HG03066 (cell line): ENCODE results near the gene FHOD3.
"Not testable (repeated sequence)": the region's sequence is repeated elsewhere in the genome, so short reads cannot be mapped to it uniquely, and the experiment has no call there.

ENCODE experiments used
- ATAC-seq: cut with Tn5 transposase; IDR thresholded peaks from one replicate; pipeline ENCODE4 v1.9.1; 2021; ENCODE audit warnings: low read depth; ENCODE audit not compliant: unreplicated experiment

The FHOD3 gene

DNA sequence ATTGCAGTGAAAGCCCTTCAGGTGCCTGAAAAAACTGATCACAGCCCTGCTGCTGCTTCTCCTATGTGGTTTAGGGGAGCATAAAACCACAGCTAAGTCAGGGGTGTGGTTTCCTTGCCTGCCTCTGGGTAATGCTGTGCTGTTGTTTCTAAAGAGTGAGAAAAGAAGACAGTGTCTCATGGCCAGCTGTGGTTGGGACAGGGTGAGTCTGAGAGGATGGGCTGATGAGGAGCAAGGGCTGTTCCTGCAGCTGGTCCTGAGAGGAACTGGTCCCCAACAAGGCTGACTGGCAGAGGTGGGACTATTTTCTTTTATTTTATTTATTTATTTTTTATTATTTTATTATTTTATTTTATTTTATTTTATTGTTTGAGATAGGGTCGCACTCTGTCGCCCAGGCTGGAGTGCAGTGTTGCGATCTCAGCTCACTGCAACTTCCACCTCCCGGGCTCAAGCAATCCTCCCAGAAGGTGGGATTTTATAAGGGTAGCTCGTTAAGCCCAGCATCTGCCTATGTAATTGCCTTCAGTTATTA, 236.7 kb downstream of the FHOD3 start:
- ATAC-seq: no peak

DNA sequence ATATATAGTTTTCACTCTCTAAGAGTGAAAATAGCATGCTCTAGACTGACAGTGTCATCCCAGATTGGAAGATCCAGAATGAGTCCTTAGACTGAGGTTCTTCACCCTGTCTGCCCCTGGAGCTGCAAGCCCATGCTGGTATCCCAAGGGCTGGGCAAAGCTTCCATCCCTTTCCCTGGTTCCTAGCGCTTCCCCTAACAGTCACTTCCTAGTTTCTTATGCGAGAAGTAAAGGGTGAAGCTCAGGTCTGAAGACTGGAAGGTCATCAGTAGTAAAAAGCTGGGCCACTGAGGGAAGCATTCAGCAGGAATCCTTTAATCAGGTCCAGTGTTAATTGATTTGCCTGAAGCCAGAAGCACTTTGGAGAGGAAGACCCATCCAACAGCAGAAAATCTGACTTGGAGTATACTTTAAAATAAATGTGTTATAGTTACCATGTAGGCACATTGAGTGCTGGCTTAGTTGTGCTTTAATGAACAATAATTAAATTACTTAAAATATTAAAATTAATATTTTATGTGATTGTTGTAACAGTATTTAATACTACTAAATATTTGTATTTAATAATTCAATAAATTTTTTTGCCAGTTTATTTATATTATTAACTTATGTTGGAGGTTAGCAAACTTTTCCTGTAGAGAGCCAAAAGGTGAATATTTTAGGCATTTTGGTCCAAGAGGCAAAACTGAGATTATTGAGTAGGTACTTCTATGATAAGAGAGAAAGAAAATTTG, 237.9 kb downstream of the FHOD3 start:
- ATAC-seq: no peak

DNA sequence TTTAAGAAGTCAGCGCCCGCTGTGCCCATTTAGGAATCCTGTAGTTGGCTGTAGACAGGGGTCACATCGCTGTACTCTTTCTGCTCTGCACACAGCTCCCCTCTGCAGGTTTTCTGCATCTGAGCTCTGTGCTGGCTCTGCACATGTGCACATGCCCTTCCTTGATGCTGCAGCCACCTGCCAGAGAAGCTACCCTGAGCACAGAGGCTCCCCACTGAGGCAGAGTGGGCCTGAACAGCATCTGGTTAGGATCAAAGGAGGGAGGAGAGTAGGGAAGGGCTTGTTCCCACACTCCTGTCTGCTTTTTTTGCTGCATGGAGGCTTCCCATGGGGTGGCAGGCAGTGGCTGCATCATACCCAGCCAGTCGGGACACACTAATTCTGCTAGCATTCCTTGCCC, 238.9 kb downstream of the FHOD3 start:
- ATAC-seq: no peak

DNA sequence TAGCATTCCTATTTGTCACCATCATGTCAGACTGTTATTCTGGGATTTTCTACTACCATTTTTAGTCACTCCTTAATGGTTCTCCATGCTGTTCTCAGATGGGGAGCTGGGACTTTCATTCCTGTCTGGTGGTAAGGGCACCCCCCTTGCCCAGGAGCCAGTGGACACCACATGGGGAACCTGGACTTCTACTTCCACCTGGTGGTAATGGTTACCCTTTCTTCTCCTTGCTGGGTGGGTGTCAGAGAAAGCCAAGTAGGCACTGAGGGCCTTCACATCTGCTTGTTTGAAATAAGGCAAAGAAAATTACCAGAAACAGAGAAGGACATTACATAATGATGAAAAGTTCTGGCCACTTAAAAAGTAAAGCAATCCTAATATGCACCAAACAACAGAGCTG, 239.8 kb downstream of the FHOD3 start:
- ATAC-seq: no peak

DNA sequence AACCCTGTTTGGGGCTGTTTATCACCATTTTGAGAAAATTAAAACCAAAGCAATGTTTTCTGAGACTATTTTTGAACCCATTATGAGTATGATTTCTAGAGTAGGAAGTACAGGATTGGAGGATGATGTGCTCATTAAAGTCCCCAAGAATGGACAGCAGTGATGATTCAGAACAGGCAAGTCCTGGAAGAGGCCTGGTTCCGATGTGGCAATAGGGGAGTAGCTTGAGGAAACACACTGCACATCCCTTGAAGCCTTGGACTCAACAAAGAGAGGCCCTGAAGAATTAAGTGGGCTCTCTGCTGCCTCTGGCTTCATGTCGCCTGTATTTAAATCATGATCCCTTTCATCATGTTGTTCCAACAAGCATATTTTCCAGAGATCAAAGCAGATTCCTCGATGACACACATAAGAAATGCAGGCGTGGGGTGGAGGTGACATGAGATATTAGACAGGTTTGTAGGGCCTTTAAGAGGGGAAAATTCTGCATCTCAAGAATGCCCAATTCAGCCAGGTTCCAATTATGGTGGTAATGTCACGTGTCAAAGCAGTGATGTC, 242.2 kb downstream of the FHOD3 start:
- no peak for ATAC-seq

DNA sequence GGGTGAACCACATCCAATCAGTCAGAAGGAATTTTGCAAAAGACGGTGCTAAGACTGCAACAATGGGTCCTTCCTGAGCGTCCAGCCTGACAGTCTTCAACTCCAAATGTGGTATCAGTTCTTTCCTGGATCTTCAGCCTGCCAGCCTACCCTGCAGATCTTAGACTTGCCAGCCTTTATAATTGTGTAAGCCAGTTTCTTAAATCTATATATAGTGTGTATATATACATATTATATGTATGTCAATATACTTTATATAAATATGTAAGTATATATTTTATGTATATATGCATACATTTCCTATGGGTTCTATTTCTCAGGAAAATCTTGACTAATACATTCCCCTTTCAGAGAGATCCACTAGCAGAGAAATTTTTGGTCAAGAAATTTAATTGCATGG, 245.5 kb downstream of the FHOD3 start:
- ATAC-seq: no peak

DNA sequence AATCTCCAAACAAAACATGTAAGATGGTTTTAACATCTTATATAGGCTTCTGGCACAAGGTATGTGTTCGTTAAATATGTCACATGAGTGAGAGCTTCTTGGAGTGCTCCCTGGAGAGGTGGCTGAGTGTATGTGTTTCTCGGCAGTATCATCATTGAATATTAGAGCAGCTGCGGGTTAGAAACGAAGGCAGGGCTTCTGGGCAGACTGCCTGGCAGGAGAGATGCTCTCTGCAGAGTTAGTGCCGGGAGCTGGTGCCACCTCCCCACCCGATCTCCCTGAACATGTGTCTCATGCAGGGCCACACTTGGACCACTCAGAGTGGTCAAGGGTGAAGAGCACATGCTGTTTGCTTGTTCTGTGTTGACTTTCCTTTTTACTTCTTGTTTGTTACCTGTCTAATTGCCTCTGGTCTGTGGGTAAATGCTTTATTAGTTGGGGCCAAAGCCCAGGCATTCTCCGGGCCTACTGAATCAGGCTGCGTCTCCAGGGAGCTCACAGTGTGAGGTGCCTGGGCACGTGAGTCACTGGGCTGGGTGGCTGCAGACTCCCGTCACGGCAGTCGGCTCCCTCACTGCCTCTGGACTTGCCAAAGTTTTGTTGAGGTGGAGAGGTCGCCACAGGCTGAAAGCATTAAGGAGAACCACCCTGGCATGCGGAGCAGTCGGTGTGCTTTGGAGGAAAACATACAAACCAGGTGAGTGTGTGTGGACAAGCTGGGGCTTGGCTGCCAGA, 246.6 kb downstream of the FHOD3 start:
- ATAC-seq: no peak

DNA sequence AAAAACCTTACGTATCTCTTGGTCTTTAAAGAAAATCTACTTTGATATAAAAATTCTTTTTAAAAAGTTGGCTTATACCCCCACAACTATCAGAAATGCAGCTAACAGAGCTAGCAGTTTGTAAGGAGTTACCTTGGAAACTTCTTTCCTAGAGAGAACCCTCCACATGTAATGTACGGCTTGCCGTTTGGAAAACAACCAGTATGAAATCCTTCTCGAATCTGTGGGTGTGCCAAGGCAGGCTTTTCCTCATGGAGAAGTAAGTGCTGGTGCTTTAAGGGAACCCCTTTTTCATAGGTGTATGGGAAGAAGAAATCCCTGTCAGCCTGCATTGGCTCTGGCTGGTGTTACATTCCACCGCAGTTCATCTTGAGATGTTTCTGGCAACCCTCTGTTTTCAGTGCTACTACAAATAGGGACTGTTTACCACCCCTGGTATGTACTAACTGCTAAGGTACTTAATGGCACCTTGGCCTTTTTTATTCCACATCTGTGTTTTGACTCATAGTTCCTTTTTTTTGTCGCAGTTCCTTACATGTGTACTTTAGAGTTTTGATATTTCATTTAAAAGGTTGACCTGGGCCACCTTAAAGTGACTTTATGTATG, 248.4 kb downstream of the FHOD3 start:
- no peak for ATAC-seq

DNA sequence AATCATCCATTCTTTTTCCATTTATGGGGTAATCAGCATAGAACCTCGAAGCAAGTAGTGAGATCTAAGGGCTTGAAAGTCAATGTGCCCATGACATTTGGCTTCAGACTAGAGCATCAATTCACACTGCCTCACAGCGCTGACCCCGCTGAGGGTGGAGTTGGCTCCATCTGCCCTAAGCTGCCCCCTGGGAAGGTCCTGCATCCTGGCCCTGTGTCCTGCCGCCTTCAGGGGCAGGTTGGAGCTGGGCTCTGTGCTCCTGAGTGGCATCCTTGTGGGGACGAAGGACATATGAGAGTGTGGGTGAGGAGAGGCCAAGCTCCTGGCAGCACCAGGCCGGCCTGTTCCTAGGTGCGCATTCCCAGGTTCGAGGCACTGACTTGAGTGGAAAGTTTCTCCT, 249.4 kb downstream of the FHOD3 start:
- no peak for ATAC-seq

DNA sequence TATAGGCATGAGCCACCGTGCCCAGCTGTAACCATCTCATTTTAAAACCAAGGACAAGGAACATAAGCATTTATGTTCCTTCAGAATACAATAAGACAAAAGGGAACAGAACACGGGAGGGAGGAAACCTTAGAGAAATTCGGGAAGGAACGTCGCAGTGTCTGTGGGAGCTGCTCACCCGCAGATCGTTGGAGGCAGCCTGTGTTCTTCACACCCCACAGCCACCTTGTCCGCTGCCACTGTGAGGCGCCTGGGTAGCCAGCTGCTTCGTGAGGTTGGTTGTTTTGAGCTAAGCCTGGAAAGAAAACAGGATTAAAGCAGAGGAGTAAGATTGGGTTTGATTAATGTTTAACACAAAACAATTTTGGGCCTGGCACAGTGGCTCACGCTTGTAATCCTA, 250.0 kb downstream of the FHOD3 start:
- ATAC-seq: no peak

DNA sequence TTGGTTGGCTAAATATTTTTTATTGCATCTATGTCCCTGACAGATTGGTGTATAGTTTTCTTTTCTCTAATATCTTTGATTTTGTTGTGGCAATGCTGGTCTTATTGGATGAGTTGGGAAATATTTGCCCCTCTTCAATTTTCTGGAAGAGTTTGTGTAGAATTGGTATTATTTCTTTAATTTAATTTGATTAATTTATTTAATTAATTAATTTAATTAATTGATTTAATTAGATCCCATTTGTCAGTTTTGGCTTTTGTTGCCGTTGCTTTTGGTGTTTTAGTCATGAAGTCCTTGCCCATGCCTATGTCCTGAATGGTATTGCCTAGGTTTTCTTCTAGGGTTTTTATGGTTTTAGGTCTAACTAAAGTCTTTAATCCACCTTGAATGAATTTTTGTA, 253.8 kb downstream of the FHOD3 start:
- ATAC-seq: not testable (repeated sequence)

DNA sequence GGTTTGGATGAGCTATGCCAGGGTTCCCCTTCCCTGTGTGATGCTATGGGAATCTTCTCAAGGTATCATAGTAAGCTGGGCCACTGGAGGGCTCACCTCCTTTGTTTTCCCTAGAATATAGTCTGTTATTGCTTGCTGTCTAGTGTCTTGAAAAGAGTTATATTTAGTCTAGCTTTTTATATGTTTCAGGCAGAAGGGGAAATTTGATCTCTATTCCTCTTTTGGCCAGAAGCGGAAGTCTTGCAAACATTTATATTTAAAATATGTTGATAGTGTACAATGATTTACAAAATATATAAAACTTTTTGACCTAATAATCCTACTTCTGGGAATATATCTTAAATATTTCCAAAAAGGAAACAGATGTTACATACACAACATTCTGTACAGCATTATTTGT, 260.7 kb downstream of the FHOD3 start:
- no peak for ATAC-seq

DNA sequence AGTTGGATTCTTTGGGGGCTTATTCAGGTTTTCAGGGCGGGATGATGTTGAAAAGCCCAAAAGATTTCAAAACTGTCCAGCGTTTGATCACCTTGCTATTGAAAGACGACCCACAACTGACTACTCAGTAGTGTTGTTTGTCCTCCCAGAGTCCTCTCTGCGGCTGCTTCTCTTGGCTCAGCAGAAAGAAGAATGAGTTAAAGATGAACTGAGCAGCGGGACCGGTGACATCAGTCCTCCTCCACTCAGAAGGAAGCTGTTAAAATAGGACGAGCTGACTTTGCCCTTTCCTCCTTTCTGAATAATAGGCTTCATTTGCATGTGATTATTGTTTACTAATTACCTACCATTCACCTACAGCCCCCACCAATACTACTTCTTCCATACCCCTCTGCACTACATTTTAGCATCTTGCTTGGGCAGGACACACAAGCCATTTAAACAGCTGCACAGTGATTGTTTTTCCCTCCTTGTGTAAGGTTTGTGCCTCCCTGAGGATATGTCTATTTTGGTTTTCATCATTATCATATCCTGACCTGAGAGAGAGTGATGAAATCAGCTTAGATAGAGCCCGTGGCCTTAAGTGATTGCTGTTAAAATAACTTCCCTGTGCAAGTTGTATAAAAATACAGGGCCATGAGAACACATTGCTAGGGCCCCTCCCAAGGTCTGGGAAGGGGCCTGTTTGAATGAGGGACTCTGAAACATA, 261.8 kb downstream of the FHOD3 start:
- ATAC-seq: no peak

DNA sequence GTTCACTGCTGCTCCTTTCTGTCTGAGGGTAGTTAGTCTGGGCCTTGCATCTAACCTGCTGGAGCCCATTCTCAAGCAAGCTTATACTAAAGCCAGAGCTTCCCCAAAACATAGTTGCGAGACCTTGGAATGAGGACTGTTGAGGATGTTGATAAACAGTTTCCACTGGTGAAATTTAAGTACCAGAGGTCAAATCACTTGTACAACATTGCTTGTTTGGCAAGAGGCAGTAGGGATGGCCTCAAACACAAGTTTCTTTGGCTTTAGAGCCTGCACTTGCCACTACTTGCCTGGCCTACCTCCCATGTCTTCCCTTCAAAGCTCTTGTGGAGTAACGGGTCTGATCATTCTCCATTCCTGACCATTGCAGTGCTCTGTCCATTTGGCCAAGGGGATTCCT, 262.7 kb downstream of the FHOD3 start:
- ATAC-seq: no peak

DNA sequence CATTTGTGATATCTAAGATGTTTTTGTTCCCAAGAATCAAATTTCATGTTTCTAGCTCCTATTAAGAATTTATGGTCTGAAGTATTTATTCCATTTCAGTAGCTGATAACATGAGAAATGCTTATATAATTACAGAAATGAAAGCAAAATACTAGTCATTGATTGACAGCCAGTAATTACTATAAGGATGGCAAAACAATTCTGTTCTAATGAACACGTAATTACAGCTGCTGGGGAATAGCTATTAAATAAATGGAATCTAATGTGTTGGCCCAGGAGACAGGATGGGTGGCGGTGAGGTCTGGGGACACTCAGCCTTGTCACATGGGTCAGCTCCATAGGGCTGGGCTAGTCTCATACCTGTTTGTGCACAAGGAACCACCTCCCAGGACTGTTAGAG, 263.5 kb downstream of the FHOD3 start:
- ATAC-seq: no peak

DNA sequence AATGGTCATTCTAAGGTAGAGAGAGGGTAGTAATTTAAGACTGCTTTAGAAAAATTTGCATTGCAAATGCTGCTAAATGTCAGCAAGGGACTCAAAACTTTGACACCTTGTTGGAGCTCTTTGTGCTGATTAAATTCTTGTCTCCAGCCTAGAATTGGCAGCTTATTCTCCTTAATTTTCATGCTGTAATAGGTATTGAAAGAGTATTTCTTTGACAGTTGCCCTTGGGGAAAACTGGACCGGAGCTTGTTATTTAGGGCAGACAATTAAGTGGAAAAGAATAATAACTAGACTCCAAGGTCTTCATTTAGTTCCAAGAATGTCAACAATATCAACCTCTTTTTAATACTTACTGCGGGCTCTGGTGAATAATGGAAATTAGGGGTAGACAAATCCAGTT, 267.3 kb downstream of the FHOD3 start:
- ATAC-seq: no peak

DNA sequence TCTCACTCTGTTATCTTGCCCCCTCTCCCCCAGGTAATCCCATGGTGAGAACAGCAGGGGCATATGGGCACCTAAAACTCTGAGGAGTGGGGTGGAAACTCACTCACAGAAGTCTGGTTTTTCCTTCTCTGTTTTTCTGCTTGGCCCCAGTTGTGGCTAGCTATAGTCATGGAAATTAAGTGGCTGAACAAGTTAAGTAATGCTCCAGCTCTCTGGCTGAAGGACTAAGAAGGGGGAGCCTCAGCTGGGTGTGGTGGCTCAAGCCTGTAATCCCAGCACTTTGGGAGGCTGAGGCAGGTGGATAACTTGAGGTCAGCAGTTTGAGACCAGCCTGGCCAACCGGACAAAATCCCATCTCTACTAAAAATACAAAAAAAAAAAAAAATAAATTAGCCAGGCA, 270.3 kb downstream of the FHOD3 start:
- ATAC-seq: no peak

DNA sequence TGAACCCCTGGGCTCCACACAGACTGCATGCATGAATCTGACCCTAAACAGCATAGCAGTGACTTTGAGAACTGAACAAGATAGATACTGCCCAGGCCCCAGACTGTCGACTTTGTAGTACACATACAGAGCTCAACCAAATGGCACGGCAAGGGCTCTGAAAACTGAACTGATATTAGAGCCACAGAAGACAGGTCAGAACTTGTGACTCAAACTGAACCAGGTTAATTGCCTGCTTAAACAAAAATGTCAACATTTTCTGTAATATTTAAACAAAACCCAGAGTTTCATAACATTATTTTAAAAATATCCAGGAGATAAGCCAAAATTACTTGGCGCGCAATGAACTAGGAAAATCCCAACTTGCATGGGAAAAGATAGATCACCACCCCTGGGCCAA, 271.0 kb downstream of the FHOD3 start:
- ATAC-seq: no peak

DNA sequence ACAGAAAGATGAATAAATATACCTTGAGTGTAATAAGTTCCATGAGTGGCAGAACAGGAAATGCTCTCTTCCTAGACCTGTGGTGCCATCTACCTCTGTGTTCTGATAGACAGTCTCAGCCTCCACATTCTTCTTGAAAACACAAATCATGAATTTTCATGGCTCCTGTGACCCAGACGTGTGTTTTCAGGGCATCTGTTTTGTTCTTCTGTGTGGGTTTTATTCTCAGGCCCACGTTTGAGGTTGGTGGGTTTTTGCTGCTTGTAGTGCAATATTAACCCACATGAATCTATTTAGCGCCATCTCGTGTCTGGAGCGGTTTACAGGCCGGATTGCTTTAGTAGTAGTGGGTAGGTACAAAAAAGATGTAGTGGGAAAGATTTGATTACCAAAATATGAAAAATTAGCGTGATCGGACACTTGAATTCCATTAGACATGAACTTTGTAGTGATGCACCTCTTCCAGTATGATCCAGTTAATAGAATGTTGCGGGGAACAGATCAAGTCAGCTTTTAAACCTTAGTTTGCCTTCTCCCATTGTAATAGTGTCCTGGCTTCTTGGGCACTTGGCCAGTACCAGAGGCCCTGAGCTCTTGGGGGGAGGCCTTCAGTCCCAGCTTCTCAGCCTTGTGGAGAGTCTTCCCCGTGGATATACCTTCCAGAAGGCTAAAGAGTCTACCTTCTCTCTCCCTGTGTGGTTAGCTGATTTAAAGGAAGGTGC, 274.8 kb downstream of the FHOD3 start:
- ATAC-seq: no peak

DNA sequence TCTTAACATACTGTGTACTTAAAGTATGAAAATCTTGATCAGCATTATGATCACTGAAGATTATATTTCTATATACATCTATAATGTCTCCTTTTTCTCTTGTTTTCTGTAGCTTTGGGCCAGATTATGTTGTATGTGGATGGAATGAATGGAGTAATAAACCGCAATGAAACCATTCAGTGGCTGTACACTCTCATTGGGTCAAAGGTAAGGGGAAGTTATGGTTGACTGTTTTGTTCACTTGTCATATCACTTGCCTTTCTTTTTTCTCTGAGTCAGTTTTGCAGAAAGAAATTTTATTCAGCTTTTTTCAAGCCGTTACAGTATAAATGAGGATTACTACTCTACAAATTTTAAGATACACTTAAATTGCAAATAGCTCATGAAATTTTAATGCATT, 278.8 kb downstream of the FHOD3 start:
- ATAC-seq: no peak
